HepG2 (cell line): ENCODE measurements around the gene TXN2. TPM values are rescaled to one million over a fixed set of nuclear protein-coding genes. Genes with fewer than 3 reads are reported as not detected.

Source experiments
- ARID2 ChIP-seq: sonication (generic); formaldehyde crosslinking; IDR thresholded peaks from 2 replicates; pipeline ENCODE4 v1.8.1; 2022; ENCODE audit warnings: mild to moderate bottlenecking, missing genetic modification reagents, borderline replicate concordance
- FOXO4 ChIP-seq: sonication (generic); formaldehyde crosslinking; conservative IDR thresholded peaks from 2 replicates; pipeline ENCODE4 v1.8.1; 2023; ENCODE audit warnings: missing genetic modification reagents
- HOXA3 ChIP-seq: sonication (generic); formaldehyde crosslinking; IDR thresholded peaks from 2 replicates; pipeline ENCODE4 v1.5.0; 2020; ENCODE audit warnings: missing genetic modification reagents
- IRF2 ChIP-seq: IDR thresholded peaks from 2 replicates; pipeline ENCODE4 v1.6.1; 2018; ENCODE audit warnings: missing genetic modification reagents, missing compliant biosample characterization
- NR2F1 ChIP-seq, 2 experiments: fragments of 450-650 bp in 1 of 2; formaldehyde crosslinking in 1 of 2; IDR thresholded peaks; 2 replicates each; pipeline versions ENCODE4 v1.5.0 to v1.6.1; 2016 to 2020; ENCODE audit warnings: mild to moderate bottlenecking in 1 of 2, missing compliant biosample characterization in 1 of 2, missing genetic modification reagents in 1 of 2, moderate library complexity in 1 of 2
- RBFOX2 ChIP-seq: fragments of 200-400 bp; formaldehyde crosslinking; IDR thresholded peaks from 2 replicates; pipeline ENCODE4 v1.6.1; 2017; ENCODE audit warnings: low read depth, mild to moderate bottlenecking, low read length
- RFX5 ChIP-seq: IDR thresholded peaks from 2 replicates; pipeline ENCODE4 v1.6.1; 2011; ENCODE audit warnings: low read depth, low read length, improper control_type of control experiment
- SNRNP70 ChIP-seq: fragments of 200-400 bp; formaldehyde crosslinking; IDR thresholded peaks from 2 replicates; pipeline ENCODE4 v1.6.1; 2017; ENCODE audit warnings: mild to moderate bottlenecking, low read depth, low read length, moderate library complexity
- SP5 ChIP-seq: IDR thresholded peaks from 2 replicates; pipeline ENCODE4 v1.6.1; 2016; ENCODE audit warnings: low read depth, borderline replicate concordance
- STAG1 ChIP-seq: sonication (generic); formaldehyde crosslinking; IDR thresholded peaks from 2 replicates; pipeline ENCODE4 v1.4.0; 2020; ENCODE audit warnings: missing genetic modification reagents
- ZFY ChIP-seq: sonication (generic); formaldehyde crosslinking; IDR thresholded peaks from 2 replicates; pipeline ENCODE4 v1.4.0; 2020; ENCODE audit warnings: missing genetic modification reagents
- ZKSCAN1 ChIP-seq: fragments of 150-350 bp; IDR thresholded peaks from 2 replicates; pipeline ENCODE4 v1.6.1; 2014; ENCODE audit warnings: low read length
- ZNF160 ChIP-seq: sonication (generic); formaldehyde crosslinking; IDR thresholded peaks from 2 replicates; pipeline ENCODE4 v1.8.0; 2022; ENCODE audit warnings: mild to moderate bottlenecking, inconsistent platforms, missing genetic modification reagents
- ZNF292 ChIP-seq: sonication (generic); formaldehyde crosslinking; IDR thresholded peaks from 2 replicates; pipeline ENCODE4 v1.8.1; 2022; ENCODE audit warnings: mild to moderate bottlenecking, low read depth, missing genetic modification reagents, borderline replicate concordance
- ZNF629 ChIP-seq: sonication (generic); formaldehyde crosslinking; conservative IDR thresholded peaks from 2 replicates; pipeline ENCODE4 v1.5.0; 2020; ENCODE audit warnings: missing genetic modification reagents
- ZNF800 ChIP-seq: sonication (generic); formaldehyde crosslinking; IDR thresholded peaks from 2 replicates; pipeline ENCODE4 v1.4.0; 2020; ENCODE audit warnings: missing genetic modification reagents
- ZSCAN20 ChIP-seq: sonication (generic); formaldehyde crosslinking; IDR thresholded peaks from 2 replicates; pipeline ENCODE4 v1.4.0; 2020; ENCODE audit warnings: missing genetic modification reagents, mild to moderate bottlenecking, borderline replicate concordance
- ZSCAN21 ChIP-seq: sonication (generic); formaldehyde crosslinking; IDR thresholded peaks from 2 replicates; pipeline ENCODE4 v1.8.0; 2022; ENCODE audit warnings: mild to moderate bottlenecking, missing genetic modification reagents, moderate library complexity, borderline replicate concordance
- polyA plus RNA-seq, 8 experiments: library from polyadenylated mRNA; depleted of rRNA in 3 of 8; stranded (reverse) in 7 of 8; unstranded in 1 of 8; fragments of >200 nt; fragmentation: Illumina TruSeq in 4 of 8; extraction: Trizol in 4 of 8; gene quantifications; 2 replicates each; pipeline versions ENCODE4 v1.2.1 to v1.2.3, GENCODE V29; 2011 to 2016; ENCODE audit warnings: low read depth in 4 of 8, missing spikeins in 1 of 8, mixed read lengths in 1 of 8; ENCODE audit not compliant: insufficient read depth in 1 of 8
- total RNA-seq, 5 experiments: library from RNA; depleted of rRNA; stranded (reverse); fragments of >200 nt; fragmentation: Illumina TruSeq; extraction: Trizol; gene quantifications; 2 replicates each; pipeline ENCODE4 v1.2.3, GENCODE V29; 2016; ENCODE audit warnings: low read depth in 1 of 5
- TF ChIP-seq, protein P1 (sequence below): sonication (generic); formaldehyde crosslinking; IDR thresholded peaks from 2 replicates; pipeline ENCODE4 v1.5.0; 2020; ENCODE audit warnings: mild to moderate bottlenecking, missing genetic modification reagents, moderate library complexity
- TF ChIP-seq, protein P2 (sequence below): sonication (generic); formaldehyde crosslinking; IDR thresholded peaks from 2 replicates; pipeline ENCODE4 v1.8.0; 2022; ENCODE audit warnings: mild to moderate bottlenecking, missing genetic modification reagents; ENCODE audit not compliant: insufficient replicate concordance

The TXN2 gene
- total and polyA plus RNA-seq, 2 of the 13 experiments (the other 11 are each of a cell fraction or from before 2014, with no cell fraction given), result 41.4 to 109 TPM

DNA sequence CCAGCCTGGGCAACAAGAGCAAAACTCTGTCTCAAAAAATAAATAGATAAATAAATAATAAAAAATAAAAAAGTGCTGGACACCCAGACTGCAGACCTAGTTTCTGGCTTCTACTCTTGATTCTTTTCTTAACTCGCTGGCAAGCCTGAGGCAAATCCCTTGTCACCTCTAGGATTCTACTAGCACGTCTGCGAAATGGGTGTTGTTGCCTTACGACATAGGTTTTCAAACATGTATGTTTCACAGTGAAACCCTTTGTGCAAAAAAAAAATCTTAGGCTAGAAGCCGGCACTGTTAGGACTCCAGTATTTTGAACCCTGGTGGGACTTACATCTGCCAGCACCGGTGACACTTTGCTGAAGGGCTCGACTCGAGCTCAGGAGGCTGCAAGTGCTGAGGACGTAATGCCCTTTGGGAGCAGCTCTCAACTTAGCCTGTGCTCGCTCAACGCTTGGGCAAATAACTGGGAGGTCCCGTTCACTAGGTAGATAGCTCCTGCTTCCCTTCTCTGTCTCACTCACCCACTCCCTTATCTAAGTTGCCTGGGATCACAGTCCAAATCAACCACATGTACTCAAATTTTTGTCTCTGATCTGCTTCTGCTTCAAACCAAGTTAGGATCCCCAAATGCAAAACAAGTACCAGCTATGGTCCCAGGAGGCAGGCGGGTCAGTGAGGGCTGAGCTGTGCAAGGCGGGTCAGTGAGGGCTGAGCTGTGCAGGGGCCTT is 59.0 kb downstream of the TXN2 start (continued):
- TF ChIP-seq, protein P1, sequence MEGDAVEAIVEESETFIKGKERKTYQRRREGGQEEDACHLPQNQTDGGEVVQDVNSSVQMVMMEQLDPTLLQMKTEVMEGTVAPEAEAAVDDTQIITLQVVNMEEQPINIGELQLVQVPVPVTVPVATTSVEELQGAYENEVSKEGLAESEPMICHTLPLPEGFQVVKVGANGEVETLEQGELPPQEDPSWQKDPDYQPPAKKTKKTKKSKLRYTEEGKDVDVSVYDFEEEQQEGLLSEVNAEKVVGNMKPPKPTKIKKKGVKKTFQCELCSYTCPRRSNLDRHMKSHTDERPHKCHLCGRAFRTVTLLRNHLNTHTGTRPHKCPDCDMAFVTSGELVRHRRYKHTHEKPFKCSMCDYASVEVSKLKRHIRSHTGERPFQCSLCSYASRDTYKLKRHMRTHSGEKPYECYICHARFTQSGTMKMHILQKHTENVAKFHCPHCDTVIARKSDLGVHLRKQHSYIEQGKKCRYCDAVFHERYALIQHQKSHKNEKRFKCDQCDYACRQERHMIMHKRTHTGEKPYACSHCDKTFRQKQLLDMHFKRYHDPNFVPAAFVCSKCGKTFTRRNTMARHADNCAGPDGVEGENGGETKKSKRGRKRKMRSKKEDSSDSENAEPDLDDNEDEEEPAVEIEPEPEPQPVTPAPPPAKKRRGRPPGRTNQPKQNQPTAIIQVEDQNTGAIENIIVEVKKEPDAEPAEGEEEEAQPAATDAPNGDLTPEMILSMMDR (CRISPR knock-in tag), result no peak
- no peak for TF ChIP-seq ZSCAN20
- TF ChIP-seq RFX5, result no peak
- peak; percentile 40; the same call in 1 of the 2 replicates for TF ChIP-seq IRF2 (CRISPR knock-in tag)
- 0 out of 2 replicates have a peak, but pooled peaks have one; percentile 11 for TF ChIP-seq STAG1 (CRISPR knock-in tag)
- TF ChIP-seq SNRNP70, result no peak
- peak; percentile 28; the same call in 1 of the 2 replicates for TF ChIP-seq SP5 (CRISPR knock-in tag)
- 0 out of 2 replicates have a peak, but pooled peaks have one; percentile 49 for TF ChIP-seq ZSCAN21 (CRISPR knock-in tag)
- TF ChIP-seq HOXA3 (CRISPR knock-in tag), result peak; percentile 59
- TF ChIP-seq ARID2, result no peak
- TF ChIP-seq ZNF800, result 0 out of 2 replicates have a peak, but pooled peaks have one; percentile 34
- TF ChIP-seq NR2F1 (CRISPR knock-in tag; IDR thresholded peaks at IDR 0.05), result no peak
- no peak for TF ChIP-seq FOXO4 (CRISPR knock-in tag)
- peak; percentile 91 for TF ChIP-seq ZNF629 (CRISPR knock-in tag)
- TF ChIP-seq ZFY (CRISPR knock-in tag), result peak; percentile 21; the same call in 1 of the 2 replicates
- peak; percentile 71; the same call in 1 of the 2 replicates for TF ChIP-seq ZNF292 (CRISPR knock-in tag)
- 0 out of 2 replicates have a peak, but pooled peaks have one; percentile 48 for TF ChIP-seq RBFOX2
- no peak for TF ChIP-seq ZKSCAN1
- TF ChIP-seq ZNF160, result no peak
- TF ChIP-seq, protein P2, sequence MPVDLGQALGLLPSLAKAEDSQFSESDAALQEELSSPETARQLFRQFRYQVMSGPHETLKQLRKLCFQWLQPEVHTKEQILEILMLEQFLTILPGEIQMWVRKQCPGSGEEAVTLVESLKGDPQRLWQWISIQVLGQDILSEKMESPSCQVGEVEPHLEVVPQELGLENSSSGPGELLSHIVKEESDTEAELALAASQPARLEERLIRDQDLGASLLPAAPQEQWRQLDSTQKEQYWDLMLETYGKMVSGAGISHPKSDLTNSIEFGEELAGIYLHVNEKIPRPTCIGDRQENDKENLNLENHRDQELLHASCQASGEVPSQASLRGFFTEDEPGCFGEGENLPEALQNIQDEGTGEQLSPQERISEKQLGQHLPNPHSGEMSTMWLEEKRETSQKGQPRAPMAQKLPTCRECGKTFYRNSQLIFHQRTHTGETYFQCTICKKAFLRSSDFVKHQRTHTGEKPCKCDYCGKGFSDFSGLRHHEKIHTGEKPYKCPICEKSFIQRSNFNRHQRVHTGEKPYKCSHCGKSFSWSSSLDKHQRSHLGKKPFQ (CRISPR knock-in tag), result peak; percentile 36
